GM19023 (cell line): ENCODE measurements around the gene APH1B.
"Not testable (repeated sequence)": the region's sequence is repeated elsewhere in the genome, so short reads cannot be mapped to it uniquely, and the experiment has no call there.

Experiments used
- ATAC-seq: cut with Tn5 transposase; IDR thresholded peaks from one replicate; pipeline ENCODE4 v1.9.1; 2021; ENCODE audit warnings: mild to moderate bottlenecking, moderate library complexity; ENCODE audit not compliant: unreplicated experiment

The APH1B gene

GRCh38 chr15:63277038-63277892, at the start of gene APH1B:
Gene APH1B, plus strand, starts transcription at chr15:63277605. Its CDS starts 19 bp downstream, at chr15:63277624.
- ATAC-seq: peak; percentile 87

GRCh38 chr15:63227689-63228088, 49.7 kb upstream of the APH1B start:
- ATAC-seq: no peak

DNA sequence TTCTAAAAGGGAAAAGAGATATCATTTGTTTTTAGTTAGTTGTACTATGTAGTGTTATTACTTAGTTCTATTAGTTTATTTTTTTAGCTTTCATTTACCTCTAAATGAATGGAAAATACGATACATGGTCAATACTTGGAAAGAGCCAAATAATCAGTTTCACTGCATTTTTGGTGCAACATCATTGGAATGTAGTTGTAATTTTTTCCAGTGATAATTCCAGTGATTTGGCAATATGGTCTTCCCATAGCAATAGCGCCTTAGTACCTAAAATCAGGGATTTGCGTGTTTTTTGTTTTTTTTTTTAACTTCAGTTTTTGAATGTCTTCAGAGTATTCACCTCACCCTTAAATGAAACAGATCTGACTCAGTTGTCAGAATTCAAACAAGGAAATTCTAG, 46.2 kb upstream of the APH1B start:
- no peak for ATAC-seq

GRCh38 chr15:63231706-63232105, 45.7 kb upstream of the APH1B start:
- ATAC-seq: no peak

DNA sequence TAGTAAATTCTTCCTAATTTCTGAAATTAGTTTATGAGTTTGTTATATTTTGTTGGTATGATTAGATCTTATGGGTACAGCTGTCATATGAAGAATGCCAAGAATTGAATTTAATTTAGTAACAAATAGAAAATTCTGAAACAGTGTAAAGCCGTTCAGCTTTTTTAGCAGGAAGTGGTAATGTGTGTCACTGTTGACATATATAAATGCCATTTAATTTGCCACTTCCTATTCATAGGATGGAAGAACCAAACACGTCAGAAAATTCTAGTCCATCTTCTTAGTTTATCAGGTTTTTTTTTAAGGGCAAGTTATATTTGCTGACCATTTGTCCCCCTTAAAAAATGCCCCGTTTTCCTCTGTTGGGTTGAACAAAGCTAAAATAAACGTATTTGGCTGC, 45.0 kb upstream of the APH1B start:
- ATAC-seq: no peak

- no peak for ATAC-seq
Observed at GRCh38 chr15:63232943-63233342, 44.5 kb upstream of the APH1B start.

GRCh38 chr15:63233667-63234423, 43.6 kb upstream of the APH1B start:
- ATAC-seq: no peak

- ATAC-seq: no peak
Observed at GRCh38 chr15:63234451-63234870, 42.9 kb upstream of the APH1B start.

DNA sequence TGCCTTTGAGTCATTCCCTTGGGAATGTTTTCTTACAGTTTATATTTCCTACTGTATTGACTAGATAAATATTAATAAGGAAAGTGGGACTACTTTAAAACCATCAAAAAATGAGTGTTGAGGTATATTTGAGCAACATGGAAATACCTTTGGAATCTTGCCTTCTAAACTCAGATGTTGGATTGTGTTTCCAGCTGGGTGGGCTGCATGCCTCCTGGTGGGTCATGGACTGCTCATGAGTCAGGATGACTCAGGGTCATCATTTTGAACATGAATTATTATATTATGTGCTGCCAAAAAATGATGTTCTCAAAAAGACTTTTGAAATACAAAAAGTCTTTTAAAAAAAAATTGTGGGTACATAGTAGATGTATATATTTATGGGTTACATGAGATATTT, 41.1 kb upstream of the APH1B start:
- ATAC-seq: no peak

DNA sequence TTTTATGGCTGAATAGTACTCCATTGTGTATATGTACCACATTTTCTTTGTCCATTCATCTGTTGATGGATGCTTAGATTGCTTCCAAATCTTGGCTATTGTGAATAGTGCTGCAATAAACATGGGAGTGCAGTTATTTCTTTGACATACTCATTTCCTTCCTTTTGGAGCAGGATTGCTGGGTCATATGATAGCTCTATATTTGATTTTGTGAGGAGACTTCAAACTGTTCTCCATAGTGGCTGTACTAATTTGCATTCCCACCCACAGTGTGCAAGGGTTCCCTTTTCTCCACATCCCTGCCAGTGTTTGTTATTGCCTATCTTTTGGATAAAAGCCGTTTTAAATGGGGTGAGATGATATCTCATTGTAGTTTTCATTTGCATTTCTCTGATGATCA, 40.3 kb upstream of the APH1B start:
- ATAC-seq: not testable (repeated sequence)

DNA sequence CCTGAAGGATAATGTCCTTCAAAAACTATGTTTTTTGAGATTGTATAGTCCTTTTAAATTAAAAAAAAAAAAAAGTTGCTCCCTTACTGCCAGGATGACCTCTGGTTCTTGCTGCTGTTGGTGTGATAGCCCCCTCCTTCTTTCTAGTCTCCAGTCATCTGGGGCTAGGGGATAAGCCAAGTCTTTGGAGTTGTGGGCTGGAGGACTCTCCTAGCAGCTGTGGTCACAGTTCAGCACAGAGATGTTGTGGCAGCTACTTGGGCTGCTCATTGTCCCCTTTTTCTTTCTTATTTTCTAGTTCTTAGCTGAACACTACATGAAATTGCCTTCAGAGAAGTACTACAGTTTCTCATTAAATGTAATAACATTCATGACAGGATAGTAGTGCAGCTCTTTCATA, 39.2 kb upstream of the APH1B start:
- ATAC-seq: no peak

GRCh38 chr15:63238796-63239195, 38.6 kb upstream of the APH1B start:
- ATAC-seq: no peak

DNA sequence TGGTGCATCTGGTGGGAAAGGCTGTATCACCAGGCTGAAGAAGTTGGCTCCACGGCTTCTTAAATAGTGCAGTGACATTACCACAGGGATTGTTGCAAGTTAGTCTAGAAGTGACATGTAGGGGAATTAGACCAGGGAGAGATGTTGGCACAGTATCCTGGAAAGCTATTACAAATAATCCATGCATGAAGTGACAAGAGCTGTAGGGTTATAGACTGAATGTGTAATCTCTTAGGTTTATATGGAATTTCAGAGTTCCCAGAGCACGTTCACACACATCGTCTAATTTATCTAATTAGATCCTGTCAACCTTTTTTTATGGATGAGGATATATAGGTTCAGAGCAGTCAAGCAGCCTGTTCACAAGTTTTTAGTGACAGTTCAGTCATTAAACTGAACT, 37.3 kb upstream of the APH1B start:
- ATAC-seq: no peak

- no peak for ATAC-seq
Observed at GRCh38 chr15:63241316-63241715, 36.1 kb upstream of the APH1B start.

- ATAC-seq: no peak
Observed at GRCh38 chr15:63243101-63243500, 34.3 kb upstream of the APH1B start.

DNA sequence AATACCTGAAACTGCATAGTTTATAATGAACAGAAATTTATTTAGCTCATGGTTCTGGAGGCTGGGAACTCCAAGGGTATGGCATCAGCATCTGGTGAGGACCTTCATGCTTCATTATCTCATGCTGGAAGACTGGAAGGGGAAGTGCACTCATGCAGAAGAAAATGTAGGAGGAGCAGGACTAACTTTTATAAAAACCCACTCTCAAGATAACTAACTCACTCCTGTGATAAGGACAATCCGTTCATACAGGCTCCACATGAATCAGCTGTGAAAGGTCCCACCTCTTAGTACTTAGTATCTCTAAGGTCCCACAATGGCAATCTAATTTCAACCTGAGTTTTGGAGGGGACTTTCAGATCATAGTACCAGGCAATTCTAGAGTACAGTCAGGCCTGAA, 33.6 kb upstream of the APH1B start:
- ATAC-seq: no peak

- ATAC-seq: no peak
Observed at GRCh38 chr15:63244399-63244798, 33.0 kb upstream of the APH1B start.

GRCh38 chr15:63244976-63245645, 32.3 kb upstream of the APH1B start:
- ATAC-seq: no peak

DNA sequence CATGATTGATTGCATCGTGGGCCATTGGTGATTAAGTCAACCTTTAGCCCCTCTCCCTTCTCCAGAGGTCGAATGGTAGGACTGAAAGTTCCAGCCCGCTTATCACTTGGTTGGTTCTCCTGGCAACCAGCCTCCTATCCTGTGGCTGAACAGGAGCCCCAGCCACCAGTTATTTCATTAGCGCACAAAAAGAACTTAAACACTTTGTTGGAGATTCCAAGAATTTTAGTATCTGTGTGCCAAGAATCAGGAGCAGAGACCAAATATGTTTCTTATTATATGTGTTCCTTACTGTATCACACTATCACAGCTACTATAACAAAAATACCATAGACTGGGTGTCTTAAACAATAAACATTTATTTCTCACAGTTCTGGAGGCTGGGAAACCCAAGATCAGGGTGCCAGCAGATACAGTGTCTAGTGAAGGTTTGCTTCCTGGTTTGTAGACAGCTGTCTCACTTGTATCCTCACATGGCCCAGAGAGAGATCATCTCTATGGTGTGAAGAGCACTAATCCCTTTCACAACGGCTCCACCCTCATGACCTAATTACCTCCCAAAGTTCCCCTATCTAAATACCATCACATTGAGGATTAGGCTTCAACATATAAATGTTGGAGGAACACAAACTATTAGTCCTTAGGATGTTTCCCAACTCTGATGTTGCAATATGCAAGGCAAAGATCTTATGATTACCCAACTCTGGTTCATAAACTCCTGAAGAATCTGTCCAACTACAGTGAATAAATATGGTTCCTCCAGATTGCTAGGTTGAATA, 30.5 kb upstream of the APH1B start:
- ATAC-seq: no peak

GRCh38 chr15:63250312-63250965, 27.0 kb upstream of the APH1B start:
- ATAC-seq: no peak
